Fibroblast of skin of left quadriceps (primary cell): Measurements from ENCODE around the gene SMIM22.
"Not testable (repeated sequence)": the region's sequence is repeated elsewhere in the genome, so short reads cannot be mapped to it uniquely, and the experiment has no call there.

ENCODE experiments used
- DNase-seq, 2 experiments: peaks; one replicate each; pipeline ENCODE4 v3.0.0-alpha.2; 2013; ENCODE audit warnings: low read depth in 2 of 2

SMIM22 gene

DNA sequence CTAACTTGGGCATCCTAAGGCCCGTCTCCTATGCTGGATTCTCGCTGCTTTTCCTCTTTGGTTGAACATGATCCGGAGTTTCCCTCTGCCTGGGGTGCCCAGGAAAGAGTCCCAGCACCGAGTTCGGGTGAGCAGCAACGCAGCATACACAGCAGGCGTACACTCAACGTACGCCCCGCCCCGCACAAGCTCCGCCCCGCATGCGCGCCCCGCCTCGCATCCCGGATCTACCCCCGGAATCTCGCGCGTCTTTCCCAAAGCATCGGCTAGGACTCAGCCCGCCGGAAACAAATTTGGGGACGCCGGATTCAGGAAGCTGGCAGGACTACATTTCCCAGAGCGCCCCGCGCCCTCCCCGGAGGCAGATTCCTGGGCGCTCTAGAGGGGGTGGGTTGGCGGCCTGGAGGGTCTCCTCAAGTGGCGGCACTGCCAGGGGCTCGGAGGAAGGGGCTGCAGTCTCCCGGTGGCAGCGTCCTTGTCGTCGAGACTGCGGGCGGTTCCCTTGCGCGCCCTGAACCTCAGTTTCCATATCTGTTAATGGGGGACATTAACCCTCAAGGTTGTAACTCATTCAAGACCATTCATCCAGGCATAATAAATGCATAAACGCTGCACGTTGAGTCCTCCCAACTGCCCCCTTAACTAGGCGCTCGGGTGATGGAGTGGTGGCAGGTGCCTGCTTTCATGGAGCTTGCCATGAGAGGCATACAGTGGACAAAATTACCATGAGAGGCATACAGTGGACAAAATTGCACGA is 26.4 kb upstream of the SMIM22 start:
- peak; percentile 90 to 92 for DNase-seq

- DNase-seq: no peak
Measured at GRCh38 chr16:4769306-4769638, 25.9 kb upstream of the SMIM22 start.

DNA sequence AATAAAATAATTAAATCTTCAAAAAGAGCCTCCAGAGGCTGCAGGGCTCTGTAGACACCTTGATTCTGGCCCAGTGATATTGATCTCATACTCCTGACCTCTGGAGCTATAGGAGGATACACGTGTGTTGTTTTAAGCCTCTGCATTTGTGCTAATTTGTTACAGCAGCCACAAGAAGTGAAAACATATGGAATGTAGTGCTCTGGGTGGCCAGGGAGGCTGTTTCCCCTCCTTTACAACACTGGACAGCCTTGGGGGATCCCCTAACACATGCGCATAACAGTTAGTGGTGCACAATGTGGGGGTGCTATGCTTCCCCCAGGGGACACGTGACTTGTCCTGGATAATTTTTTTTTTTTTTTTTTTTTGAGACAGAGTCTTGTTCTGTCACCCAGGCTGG is 23.5 kb upstream of the SMIM22 start:
- no peak for DNase-seq

GRCh38 chr16:4772351-4772750 is 22.8 kb upstream of the SMIM22 start:
- DNase-seq: no peak

DNA sequence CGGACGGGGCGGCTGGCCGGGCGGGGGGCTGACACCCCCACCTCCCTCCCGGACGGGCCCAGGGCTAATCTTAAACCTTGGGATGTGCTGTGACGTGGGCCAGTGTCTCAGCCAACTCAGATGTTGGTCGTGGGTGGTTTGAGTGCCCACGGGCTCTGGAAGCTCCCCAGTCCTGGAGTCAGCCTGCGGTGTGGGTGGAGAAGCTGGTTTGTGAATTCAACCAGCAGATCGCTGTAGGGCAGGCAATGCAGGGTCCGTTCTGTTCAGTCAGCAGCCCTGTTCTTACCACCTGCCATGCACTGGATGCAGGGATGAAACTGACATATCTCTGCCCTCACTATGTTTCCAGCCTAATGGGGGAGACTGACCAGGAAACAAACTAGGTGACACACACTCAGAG is 20.2 kb upstream of the SMIM22 start:
- no peak for DNase-seq

- DNase-seq: no peak
Measured at GRCh38 chr16:4776141-4776705, 18.9 kb upstream of the SMIM22 start.

GRCh38 chr16:4777339-4778049 is 17.7 kb upstream of the SMIM22 start:
- DNase-seq: no peak

DNA sequence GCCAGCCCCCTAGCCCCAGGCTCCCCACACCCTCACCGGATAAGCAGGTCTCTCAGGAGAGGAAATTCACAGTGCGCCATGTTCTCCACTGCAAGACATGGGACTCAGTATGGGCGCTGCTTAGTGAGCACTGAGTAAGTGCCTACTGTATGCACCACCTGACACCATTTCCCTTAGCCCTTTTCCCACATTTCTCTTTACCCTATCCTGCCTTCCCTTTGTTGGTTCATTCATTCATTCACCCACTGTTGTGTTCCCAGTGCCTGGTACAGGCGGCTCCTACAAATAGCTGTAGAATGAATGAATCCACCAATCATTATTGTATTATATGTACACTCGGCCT is 17.1 kb upstream of the SMIM22 start:
- no peak for DNase-seq

- DNase-seq: no peak
Measured at GRCh38 chr16:4780235-4780634, 14.9 kb upstream of the SMIM22 start.

DNA sequence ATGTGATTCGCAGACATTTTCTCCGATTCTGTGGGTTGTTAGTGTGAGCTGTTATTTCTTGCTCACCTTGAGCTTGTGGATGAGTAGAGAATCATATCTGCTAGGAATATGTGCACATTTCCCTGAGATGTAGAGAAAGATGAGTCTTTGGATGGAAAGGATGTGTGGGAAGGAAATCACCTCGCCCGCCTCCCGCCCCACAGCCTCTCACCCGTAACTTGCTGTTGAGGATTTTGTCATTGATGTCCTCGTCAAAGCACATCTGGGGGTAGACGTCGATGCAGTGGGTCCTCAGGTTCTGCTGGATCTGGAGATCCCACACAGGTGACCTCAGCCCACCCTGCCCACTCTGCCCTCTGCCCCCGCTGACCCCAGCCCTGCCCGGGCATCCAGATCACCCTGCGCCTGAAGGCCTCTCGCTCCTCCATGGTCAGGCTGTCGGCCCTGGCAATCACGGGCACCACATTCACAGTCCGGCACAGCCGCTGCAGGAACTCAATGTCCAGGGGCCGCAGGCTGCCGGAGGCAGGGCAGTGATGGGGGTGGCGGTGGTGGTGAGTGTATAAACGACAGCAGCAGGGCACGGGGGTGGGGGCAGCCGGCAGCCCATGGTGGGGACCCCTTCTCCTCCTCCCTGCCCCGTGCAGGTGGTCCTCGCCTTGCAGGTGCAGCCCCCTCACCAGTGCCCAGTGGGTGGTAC is 11.8 kb upstream of the SMIM22 start:
- no peak for DNase-seq

DNA sequence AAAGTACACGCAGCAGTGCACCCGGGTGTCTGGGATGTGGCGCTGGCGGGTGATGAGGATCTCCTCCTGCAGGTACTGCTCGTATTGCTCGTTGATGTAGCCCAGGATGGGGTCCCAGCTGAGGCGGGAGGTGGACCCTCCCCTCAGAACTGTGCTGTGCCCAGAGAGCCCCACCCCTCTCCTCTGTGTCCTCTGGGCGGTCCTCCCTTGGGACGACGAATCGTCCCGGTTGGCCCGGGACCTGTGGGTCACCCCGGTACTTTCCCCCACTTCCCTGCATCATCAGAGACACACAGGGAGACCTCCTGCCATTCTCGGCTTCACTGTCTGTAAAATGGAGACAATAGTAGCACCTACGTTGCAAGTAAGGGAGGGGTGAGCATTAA is 11.2 kb upstream of the SMIM22 start:
- no peak for DNase-seq

GRCh38 chr16:4784444-4784987 is 10.7 kb upstream of the SMIM22 start:
- DNase-seq: not testable (repeated sequence)

DNA sequence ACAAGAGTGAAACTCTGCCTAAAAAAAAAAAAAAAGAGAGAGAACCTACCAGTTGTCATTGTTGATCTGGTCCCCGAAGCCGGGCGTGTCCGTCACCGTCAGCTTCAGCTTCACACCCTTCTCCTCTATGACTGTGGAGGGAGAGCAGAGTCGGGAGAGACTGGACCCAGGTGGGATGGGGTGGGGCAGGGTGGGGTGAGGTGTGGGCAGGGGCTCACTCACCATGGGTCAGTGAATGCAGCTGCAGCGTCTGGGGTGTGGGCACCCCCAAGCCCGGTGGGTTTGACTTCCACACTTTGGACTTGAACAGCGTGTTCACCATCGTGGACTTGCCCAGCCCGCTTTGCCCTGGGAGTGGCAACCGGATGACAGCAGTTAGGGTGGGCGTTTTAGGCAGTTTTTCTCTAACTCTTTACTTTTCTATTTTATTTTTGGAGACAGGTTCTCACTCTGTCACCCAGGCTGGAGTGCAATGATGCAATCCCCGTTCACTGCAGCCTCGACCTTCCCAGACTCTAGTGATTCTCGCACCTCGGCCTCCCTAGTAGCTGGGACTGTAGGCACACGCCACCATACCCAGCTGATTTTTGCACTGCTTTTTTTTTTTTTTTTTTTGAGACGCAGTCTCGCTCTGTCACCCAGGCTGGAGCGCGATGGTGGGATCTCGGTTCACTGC is 9.3 kb upstream of the SMIM22 start:
- DNase-seq: no peak

- DNase-seq: no peak
Measured at GRCh38 chr16:4787068-4787467, 8.1 kb upstream of the SMIM22 start.

- no peak for DNase-seq
Measured at GRCh38 chr16:4787627-4788482, 7.3 kb upstream of the SMIM22 start, which contains the start of gene SEPTIN12. SEPTIN12 (minus strand) TSS chr16:4788345; CDS start chr16:4787645, 700 bp downstream.

- no peak for DNase-seq
Measured at GRCh38 chr16:4788489-4788889, 6.7 kb upstream of the SMIM22 start.

DNA sequence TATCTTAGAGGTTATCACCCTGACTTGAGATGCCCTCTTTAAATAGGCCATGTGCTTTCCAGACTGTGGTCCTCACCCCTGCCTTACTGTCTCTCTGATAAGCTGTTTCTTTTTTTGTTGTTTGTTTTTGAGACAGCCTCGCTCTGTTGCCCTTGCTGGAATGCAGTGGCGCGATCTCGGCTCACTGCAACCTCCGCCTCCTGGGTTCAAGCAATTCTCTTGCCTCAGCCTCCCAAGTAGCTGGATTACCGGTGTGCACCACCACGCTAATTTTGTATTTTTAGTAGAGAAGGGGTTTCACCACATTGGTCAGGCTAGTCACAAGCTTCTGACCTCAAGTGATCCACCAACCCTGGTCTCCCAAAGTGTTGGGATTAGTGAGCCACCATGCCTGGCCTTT is 6.3 kb upstream of the SMIM22 start:
- DNase-seq: no peak

GRCh38 chr16:4790261-4790660 is 4.9 kb upstream of the SMIM22 start:
- DNase-seq: no peak

GRCh38 chr16:4790871-4791270 is 4.3 kb upstream of the SMIM22 start:
- DNase-seq: no peak

DNA sequence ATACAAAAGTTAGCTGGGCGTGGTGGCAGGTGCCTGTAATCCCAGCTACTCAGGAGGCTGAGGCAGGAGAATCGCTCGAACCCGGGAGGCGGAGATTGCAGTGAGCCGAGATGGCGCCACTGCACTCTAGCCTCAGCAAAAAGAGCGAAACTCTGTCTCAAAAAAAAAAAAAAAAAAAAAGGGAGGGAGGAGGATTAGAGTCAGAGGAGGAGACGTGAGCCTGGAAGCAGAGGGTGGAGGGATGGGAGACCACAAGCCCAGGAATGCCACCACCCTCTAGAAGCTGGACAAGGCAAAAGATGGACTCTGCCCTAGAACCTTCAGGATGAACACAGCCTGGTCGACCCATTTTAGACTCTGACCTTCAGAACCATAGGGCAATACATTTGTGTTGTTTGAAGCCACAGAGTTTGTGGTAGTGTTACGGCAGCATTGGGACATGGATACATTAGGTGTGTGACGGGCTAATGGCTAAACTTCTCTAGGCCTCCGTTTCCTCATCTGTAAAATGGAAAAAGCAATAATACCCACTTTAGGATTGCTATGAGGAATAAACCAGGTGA is 2.1 kb upstream of the SMIM22 start:
- DNase-seq: no peak
